HL-60/S4 (cell line): ENCODE results near the gene TSPAN11.
"Not testable (repeated sequence)": the region's sequence is repeated elsewhere in the genome, so short reads cannot be mapped to it uniquely, and the experiment has no call there.

Experiments used
- in situ Hi-C: fragments of 300-500 bp; cut with MboI; formaldehyde crosslinking; loops from 2 replicates; pipeline ENCODE4 v1.14.3; 2022; ENCODE audit warnings: low sequenced_read_pairs

The TSPAN11 gene

GRCh38 chr12:31017535-31017934, 91.0 kb downstream of the TSPAN11 start:
- in situ Hi-C loops, result no loop called here

- in situ Hi-C loops, result no loop called here
These were observed 91.7 kb downstream of the TSPAN11 start for GRCh38 chr12:31018106-31018789.

- in situ Hi-C loops, result no loop called here
These were observed 92.4 kb downstream of the TSPAN11 start for GRCh38 chr12:31018790-31019505.

- in situ Hi-C loops, result no loop called here
These were observed 93.0 kb downstream of the TSPAN11 start for GRCh38 chr12:31019561-31019960.

- in situ Hi-C loops, result no loop called here
These were observed 93.4 kb downstream of the TSPAN11 start for GRCh38 chr12:31019976-31020375.

GRCh38 chr12:31020385-31021166, 94.0 kb downstream of the TSPAN11 start:
- in situ Hi-C loops, result no loop called here

- in situ Hi-C loops, result no loop called here
These were observed 94.6 kb downstream of the TSPAN11 start for GRCh38 chr12:31021181-31021580.

- in situ Hi-C loops, result no loop called here
These were observed 95.4 kb downstream of the TSPAN11 start for GRCh38 chr12:31021809-31022494.

- in situ Hi-C loops, result no loop called here
These were observed 96.8 kb downstream of the TSPAN11 start for GRCh38 chr12:31023271-31023724.

- in situ Hi-C loops, result no loop called here
These were observed 99.7 kb downstream of the TSPAN11 start for GRCh38 chr12:31026202-31026601.

GRCh38 chr12:31027006-31027405, 100.5 kb downstream of the TSPAN11 start:
- in situ Hi-C loops, result not testable (repeated sequence)

GRCh38 chr12:31029468-31029867, 102.9 kb downstream of the TSPAN11 start:
- in situ Hi-C loops, result no loop called here

- in situ Hi-C loops, result no loop called here
These were observed 103.5 kb downstream of the TSPAN11 start for GRCh38 chr12:31029916-31030562.

- in situ Hi-C loops, result no loop called here
These were observed 105.4 kb downstream of the TSPAN11 start for GRCh38 chr12:31031951-31032335.

GRCh38 chr12:31033146-31033545, 106.6 kb downstream of the TSPAN11 start:
- in situ Hi-C loops, result no loop called here

- in situ Hi-C loops, result no loop called here
These were observed 107.1 kb downstream of the TSPAN11 start for GRCh38 chr12:31033681-31034080.

- in situ Hi-C loops, result no loop called here
These were observed 107.8 kb downstream of the TSPAN11 start for GRCh38 chr12:31034372-31034771.

- in situ Hi-C loops, result no loop called here
These were observed 108.7 kb downstream of the TSPAN11 start for GRCh38 chr12:31035226-31035625.

GRCh38 chr12:31035967-31036665, 109.6 kb downstream of the TSPAN11 start:
- in situ Hi-C loops, result no loop called here

- in situ Hi-C loops, result no loop called here
These were observed 110.5 kb downstream of the TSPAN11 start for GRCh38 chr12:31037028-31037427.
